HG03457 (cell line): ENCODE data around the gene IDS.
"Not testable (repeated sequence)": the region's sequence is repeated elsewhere in the genome, so short reads cannot be mapped to it uniquely, and the experiment has no call there.

Experiments used
- ATAC-seq: cut with Tn5 transposase; IDR thresholded peaks from one replicate; pipeline ENCODE4 v1.9.1; 2021; ENCODE audit warnings: moderate number of reproducible peaks; ENCODE audit not compliant: unreplicated experiment

IDS gene, protein sequence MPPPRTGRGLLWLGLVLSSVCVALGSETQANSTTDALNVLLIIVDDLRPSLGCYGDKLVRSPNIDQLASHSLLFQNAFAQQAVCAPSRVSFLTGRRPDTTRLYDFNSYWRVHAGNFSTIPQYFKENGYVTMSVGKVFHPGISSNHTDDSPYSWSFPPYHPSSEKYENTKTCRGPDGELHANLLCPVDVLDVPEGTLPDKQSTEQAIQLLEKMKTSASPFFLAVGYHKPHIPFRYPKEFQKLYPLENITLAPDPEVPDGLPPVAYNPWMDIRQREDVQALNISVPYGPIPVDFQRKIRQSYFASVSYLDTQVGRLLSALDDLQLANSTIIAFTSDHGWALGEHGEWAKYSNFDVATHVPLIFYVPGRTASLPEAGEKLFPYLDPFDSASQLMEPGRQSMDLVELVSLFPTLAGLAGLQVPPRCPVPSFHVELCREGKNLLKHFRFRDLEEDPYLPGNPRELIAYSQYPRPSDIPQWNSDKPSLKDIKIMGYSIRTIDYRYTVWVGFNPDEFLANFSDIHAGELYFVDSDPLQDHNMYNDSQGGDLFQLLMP

DNA sequence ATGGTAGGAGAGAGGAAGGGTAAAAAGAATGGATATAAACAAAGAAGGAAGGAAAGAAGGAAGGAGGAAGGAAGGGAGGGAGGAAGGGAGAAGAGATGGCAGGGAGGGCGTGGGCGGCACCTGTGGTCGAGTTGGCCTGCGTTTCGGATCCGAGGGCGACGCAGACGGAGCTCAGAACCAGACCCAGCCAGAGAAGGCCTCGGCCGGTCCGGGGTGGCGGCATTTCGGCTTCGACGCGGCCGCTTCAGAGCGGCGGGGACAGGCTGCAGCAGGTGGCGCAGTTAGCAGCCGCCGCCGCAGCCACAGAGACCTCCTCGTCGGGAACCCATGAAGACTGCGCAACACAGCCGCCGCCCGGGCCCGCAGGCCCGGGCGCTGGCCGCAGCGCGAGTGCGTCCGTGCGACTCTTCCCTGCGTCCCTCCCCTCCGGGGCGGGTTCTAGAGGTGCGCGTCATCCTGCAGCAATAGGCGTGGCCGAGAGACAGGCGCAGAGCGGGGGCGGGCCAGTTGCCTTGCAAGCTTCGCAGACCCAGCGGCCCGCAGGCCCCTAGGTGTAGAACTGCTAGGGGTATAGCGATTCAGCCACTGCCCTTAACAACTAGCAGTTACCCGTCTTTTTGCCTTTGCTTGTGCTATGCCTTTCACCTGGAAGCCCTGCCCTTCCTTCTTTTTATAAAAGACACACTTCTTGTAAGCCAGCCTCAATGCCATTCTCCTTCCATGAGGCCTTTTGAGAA lies at the start of gene IDS:
TSS of gene IDS (minus strand) at position 392 of the 737 bp plus-strand sequence. CDS start at position 223, 169 bp downstream.
- peak; percentile 72 for ATAC-seq

DNA sequence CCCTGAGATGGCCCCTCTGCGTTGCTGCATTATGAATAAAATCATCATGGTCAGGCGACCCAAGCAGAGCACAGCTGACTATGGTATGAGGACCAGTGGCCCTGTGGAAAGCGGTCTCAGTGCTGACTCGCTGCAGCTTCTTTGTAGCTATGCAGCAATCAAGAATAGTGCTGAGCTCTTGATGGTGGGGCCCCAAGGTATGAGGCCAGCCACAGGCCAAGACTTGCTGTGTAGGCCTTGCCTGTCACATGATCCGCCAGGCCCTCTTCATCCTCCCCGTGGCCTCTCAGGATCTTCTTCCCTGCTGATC lies 46.8 kb upstream of the IDS start:
- ATAC-seq, result not testable (repeated sequence)

DNA sequence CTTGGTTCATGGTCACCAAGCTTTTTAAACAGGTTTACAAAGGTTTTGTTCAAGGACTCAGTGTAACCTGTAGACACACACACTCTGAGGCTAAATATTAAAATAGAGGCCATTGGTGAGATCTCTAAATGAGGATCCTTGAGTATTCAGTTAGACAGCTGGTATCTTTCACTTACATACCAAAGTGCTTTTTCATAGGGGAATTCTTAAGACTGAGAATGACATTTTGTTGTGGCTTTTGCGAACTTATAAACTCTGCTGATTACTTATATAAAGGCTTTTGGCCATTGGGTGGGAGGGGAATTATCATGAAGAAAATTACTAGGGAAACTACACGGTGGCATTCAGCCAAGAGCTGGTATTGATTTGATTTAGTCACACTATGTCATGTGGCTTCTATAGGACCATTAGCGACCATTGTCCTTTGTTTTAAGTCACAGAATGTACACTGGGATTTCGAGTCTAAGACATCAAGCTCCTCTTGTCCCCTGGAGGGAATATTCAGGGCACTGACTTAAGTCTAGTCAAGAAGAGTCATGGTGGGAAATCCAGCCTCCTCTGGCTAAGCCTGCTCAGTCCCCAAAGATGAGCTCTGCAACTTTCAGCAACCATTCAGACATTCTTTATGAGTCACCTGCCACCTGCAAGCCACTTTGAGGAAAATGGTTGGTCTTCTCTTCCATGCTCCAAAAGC lies 46.3 kb upstream of the IDS start:
- ATAC-seq, result not testable (repeated sequence)

DNA sequence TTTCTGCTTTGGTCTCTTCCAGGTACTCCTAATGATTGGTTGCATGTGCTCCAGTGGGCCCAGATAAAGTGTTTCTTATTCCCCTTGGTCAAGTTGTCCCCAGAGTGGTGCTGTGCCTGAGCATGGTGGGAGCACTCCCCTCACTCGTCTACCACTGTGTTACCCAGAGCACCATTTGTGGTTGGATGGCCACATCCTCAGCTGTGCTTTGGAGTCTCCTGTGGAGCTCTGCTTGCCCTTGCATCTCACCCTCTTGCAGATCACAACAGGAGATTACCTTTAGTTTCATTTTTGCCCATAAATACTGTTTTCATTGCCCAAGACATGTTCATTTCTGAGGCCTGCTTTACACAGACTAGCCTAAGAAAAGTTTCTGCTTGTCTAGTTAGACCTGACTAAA lies 45.3 kb upstream of the IDS start:
- ATAC-seq, result not testable (repeated sequence)

DNA sequence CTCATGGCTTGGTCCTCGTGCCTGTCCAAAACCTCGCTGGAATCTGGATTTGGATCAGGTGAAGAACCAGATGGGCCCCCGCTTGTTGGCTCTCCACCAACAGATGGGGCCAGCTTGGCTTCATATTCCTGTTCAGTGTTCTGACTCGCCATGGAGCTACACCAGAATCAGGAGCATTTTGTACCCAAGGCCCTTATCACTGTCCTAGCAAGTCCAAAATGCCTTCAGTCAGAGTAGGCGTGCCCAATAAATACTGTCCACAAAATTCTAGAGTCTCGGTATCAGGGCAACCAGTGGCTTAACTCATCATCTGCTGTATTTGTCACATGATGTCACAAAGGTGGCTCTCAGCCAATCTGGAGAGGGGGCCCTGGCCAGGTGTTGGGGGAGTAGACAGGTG lies 44.6 kb upstream of the IDS start, which contains the start of gene HSFX3:
TSS of gene HSFX3 (minus strand) at position 224 of the 400 bp plus-strand sequence. CDS start at position 152, 72 bp downstream.
- ATAC-seq, result not testable (repeated sequence)

DNA sequence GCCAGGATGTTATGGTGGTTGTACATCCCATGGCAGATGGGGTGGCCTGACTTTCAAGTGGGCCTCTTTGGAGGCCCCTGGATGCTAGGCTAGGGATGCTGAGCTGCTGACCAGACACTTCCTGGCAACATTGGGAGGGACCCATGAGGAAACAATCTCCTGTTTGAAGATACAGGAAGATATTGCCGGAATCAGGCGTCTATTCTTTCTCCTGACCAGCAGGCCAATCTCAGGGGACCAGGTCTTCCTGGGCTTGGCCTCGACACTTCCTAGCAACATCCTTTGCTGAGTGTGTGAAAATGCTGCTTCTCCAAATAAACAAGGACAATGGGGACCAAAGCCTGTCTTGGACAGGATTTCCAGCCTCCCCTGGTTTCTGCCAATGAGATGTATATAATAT lies 42.7 kb upstream of the IDS start:
- not testable (repeated sequence) for ATAC-seq

DNA sequence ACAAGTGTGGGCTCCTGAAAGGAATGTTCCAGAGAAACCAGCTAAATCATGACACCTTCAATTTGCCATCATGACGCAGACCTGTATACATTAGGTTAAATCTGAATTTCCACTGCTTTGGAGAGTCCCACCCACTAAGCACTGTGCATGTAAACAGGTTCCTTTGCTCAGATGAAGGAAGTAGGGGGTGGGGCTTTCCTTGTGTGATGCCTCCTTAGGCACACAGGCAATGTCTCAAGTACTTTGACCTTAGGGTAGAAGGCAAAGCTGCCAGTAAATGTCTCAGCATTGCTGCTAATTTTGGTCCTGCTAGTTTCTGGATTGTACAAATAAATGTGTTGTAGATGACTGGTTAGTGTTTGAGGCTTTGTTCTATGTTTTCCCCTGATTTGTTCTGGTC lies 41.9 kb upstream of the IDS start:
- ATAC-seq, result not testable (repeated sequence)

DNA sequence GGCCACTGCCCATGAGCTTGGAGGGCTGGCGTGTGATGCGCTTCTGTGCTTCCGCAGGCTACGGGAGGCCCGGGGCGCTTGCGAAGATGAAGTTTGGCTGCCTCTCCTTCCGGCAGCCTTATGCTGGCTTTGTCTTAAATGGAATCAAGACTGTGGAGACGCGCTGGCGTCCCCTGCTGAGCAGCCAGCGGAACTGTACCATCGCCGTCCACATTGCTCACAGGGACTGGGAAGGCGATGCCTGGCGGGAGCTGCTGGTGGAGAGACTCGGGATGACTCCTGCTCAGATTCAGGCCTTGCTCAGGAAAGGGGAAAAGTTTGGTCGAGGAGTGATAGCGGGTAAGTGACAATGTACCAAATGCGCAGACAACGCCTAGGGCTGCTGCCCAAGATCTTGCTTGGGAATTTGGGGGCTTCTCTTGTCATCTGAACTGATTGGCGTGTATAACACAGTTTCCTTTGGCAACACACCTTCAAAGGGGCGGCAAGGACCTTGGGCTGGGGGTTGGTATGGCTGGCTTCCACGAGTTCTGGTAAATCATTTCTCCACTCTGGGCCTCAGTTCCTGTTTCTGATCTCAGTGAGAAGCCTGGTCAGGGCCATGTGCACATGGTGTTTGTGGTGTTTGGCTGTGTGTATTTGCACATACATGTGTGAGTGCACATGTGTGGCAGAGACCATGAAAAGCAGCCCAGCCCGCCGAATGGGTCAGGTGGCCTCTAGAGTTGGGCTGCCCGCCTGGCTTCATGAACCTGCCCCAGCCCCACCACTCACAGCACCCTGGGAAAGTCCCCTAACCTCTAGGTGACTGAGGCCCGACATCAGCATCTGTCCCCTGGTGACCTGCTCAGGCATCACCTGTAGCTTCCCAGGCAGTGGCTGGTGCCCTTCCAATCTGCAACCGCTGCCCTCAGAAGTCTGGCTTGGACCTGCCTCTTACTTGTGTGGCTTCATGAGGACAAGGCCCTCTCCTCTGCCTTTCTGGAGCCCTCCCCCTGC lies 40.7 kb upstream of the IDS start:
- not testable (repeated sequence) for ATAC-seq

DNA sequence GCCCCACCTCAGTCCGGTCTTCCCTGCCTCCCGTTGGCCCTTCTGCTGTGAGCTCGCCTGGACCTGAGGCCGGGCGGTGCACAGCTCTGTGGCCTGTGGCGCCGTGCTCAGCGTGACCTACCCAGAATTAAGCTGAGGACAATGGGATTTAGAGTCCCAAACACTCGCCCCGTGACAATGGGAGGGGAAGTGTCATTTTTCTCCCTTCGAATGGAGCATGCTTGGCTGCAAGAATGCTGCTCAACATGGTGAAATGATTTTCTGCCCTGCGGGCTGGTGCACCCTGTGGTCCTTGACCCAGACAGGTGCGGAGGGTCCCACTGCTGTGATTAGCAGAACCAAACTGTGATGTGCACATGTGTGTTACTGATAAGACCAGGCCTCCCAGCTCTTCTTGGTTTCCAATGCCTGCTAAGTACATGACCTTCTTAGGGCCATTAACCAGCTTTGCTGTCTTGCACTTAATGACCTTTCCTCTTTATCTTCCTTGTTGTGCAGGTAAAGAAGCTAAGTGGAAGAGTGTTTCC lies 36.5 kb upstream of the IDS start:
- no peak for ATAC-seq

DNA sequence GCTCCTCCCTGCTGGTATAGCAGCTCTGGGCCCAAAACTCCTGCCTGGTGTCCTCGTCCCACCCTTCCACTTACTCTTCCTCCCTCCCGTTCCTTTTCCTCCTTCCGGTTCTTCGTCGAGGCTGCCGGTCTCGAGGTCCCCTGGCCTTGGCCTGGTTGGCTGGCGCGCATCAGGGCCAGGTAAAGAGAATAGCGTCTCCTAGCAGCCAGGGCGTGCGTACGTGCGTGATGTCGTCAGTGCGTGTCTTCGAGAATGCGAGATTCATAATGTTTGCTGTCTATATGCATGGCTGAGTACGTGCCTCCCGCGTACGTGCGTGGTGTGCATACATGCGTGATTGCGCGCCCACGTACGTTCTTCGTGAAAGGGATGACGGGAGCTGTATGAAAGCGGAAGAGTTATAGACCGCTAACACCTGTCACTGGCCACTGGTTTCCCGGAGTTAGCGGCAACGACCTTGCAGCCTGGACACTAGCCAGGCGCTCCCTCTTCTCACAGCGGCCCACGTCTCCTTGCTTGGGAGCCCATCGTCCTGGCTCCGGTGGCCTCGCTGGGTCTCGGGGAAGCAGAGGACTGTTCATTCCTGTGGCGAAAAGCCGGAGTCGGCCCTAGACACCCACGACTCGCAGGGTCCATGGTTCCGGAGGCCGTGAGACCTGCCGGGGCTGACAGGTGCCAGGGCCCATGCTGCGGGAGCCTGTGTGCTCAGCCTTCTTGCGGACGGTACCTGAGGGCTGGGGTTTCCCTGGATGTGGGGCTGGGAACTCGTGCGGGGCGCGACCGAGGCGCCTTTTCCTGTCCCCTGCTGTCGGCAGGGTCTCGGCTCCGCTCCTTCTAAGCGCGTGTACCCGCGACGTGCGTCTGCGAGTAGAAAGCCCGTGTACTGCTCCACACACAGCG lies 35.8 kb upstream of the IDS start, which contains the start of gene EOLA1:
TSS of gene EOLA1 (plus strand) at position 392 of the 900 bp plus-strand sequence. CDS start 4,619 bp downstream, outside the sequence.
- ATAC-seq, result peak; percentile 67

DNA sequence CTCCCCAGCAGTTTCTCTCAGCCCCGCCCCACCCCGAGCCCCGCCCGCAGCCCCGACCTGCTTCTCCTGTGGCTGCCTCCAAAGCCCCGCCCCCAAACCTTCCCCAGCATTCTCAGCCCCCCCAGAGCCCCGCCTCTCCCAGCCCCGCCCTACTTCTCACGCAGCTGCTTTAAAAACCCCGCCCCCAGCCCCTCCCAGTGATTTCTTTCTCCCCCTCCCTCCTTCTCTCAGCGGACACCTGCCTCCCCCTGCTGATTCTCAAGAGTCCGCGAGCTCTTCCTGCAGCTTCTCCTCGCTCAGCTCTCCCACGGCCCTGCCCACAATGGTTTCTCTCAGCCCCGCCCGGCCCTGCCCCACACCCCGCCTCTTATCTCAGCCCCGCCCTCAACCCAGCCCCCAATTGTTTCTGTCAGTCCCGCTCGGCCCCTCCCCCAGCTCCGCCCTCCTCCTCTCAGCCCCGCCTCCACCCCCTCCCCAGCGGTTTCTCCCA lies 35.1 kb upstream of the IDS start:
- ATAC-seq, result peak; percentile 16

DNA sequence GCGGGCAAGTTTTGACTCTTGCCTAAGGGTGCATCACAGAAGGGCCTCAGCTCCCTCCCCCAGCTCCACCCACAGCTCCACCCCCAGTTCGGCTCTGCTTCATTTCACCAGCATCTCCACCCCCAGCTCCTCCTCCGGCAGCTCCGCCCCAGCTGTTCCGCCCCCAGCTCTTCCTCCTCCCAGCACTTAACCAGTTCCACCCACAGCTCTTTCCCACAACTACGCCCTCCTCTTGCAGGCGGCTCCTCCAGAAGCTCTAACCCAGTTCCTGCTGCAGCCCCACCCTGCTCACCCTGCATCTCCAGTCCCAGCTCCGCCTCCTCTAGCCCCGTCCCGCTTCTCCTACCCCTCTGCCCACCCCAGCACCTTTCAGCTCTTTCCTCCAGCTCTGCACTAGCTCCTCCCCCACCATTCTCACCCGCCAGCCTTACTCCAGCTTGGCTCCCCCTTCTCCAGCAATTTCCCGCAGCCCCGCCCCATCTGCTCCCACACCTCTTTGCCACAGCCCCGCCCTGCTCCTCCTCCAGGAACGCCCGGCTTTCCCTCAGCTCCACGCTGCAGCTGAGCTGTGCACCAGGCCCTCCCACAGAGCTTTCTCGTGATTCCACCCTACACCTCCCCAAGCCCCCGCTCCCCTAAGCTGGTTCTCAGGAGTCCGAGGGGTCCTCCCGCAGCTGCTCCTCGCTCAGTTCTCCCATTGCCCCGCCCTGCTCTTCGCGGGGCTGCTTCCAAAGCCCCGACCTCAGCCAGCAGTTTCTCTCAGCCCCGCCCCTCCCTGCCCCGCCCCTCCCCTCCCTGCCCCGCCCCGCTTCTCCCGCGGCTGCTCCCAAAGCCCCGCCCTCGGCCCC lies 34.4 kb upstream of the IDS start:
- ATAC-seq, result peak; percentile 41

DNA sequence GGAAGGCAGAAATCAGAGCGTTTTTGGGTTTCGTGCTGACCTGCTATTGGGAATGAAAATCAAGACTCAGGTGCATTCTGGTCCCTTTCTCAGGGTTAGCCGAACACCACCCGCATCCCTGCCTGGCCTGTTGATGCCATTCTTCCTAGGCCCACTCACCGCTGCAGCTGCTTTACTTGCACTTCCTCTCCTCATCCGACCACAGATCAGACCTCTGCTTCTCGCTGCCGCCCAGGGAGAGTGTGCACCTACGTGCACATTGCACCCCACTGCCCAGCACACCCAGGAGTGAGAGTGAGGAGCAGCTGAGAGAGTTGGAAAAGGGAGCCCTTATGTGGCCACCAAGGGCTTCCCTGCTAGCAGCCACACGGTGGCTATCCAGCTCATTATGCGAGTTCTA lies 32.4 kb upstream of the IDS start:
- not testable (repeated sequence) for ATAC-seq

DNA sequence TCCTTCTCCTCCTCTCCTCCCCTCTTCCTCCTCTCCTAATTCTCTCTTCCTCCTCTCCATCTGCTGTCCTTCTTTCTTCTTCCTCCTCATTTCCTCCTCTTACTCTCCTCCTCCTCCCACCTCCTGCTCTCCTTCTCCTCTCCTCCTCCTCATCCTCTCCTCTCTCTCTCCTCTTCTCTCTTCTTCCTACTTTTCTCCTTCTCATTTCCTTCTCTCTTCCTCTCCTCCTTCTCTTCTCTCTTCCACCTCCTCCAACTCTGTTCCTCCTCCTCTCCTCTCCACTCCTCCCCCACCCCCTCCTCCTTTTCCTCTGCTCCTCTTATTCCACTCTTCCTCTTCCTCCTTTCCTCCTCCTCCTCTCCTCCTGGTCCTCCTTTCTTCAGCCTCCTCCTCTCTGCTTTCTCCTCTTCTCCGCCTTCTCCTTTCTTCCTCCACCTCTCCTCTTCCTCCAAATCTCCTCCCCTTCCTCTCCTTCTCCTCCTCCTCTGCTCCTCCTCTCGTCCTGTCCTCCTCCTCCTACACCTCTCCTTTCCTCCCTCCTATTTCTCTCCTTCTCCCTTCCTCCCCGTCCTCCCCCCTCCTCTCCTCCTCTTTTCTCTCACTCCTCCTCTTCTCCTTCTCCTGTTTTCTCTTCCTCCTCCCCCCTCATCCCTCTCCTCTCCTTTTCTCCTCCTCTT lies 30.0 kb upstream of the IDS start:
- ATAC-seq, result not testable (repeated sequence)

DNA sequence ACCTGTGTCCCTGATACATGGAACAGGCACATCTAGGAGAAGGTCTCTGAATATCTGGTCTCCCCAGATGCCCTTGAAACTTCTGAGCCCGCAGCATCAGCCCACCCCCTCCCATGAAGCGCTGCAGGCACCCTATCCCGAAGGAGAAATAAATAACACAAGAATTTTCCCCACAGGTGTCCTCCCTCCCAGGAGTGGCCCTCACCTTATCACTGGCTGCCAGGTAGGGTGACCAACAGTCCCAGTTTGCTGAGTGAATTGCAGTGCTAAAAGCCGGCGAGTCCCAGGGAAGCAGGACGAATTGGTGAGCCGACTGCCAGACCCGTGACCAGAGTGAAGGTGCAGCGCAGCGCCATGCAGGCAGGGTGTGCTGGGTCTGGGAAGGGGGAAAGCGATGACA lies 28.9 kb upstream of the IDS start:
- not testable (repeated sequence) for ATAC-seq

DNA sequence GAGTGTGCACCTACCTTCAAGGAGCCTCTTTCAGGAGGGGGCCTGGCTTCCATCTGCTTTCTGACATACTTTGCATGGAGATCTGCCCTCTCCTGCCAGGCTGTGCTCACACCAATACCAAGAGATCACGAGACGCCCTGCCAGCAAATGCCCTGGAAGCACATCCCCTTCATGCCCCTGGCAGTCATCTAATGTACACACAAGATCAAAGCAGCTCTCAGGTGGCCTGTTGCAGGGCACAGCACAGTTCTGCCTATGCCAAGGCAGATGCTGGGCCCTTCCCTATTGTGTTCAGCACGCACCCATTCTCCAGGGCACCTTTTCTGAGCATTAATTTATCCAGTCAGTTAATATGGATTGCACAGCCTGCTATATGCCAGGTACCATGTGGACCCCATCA lies 27.8 kb upstream of the IDS start:
- ATAC-seq, result not testable (repeated sequence)

DNA sequence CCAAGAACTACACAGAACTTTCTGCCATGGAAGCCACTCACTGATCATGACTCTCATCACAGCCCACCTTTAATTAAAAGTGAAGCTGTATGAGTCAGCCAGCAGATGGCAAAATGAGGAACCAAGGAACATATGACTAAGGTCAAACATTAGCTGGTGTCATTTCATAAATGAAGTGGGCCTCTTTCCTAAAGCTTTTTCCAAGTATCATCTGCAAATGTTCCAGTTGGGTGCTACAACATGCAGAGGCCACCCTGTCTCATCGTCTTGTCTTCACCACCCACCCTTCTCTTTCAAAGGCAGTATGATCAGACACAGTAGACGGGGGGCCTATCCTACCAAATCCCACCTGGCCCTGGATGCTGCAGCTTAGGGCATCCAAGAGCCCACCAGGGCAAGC lies 26.5 kb upstream of the IDS start:
- peak; percentile 47 for ATAC-seq
